ENCODE results near the gene SMC6.

GRCh38 chr2:17736989-17737388, 16.6 kb downstream of the SMC6 start:
- TF ChIP-seq POLR2A (IDR thresholded peaks at IDR 0.05), result no peak
- TF ChIP-seq CTCF (IDR thresholded peaks at IDR 0.05), result no peak
